HuH-7.5 (cell line): ENCODE data around the gene FCMR.
"Not testable (repeated sequence)": the region's sequence is repeated elsewhere in the genome, so short reads cannot be mapped to it uniquely, and the experiment has no call there.

ENCODE experiments used
- DNase-seq: peaks from one replicate; pipeline ENCODE4 v3.0.0; 2011; ENCODE audit warnings: low spot score

Gene FCMR

GRCh38 chr1:206873603-206874188, 48.0 kb downstream of the FCMR start:
- no peak for DNase-seq

- no peak for DNase-seq
Measured at GRCh38 chr1:206872139-206872538, 49.6 kb downstream of the FCMR start.

GRCh38 chr1:206868264-206868663, 53.5 kb downstream of the FCMR start:
- no peak for DNase-seq

GRCh38 chr1:206867716-206868115, 54.0 kb downstream of the FCMR start:
- DNase-seq = no peak

GRCh38 chr1:206867239-206867638, 54.5 kb downstream of the FCMR start:
- DNase-seq = no peak

- DNase-seq = no peak
Measured at GRCh38 chr1:206866062-206866461, 55.7 kb downstream of the FCMR start.

GRCh38 chr1:206864939-206865671, 56.6 kb downstream of the FCMR start, which contains the start of gene IL20:
Gene IL20, plus strand, starts transcription at chr1:206865623. Its CDS starts 230 bp downstream, at chr1:206865853.
- peak; percentile 23 for DNase-seq

- no peak for DNase-seq
Measured at GRCh38 chr1:206863266-206863665, 58.5 kb downstream of the FCMR start.

- DNase-seq = no peak
Measured at GRCh38 chr1:206860165-206860564, 61.6 kb downstream of the FCMR start.

- no peak for DNase-seq
Measured at GRCh38 chr1:206859082-206859521, 62.6 kb downstream of the FCMR start.

- no peak for DNase-seq
Measured at GRCh38 chr1:206856674-206857464, 64.9 kb downstream of the FCMR start.

- no peak for DNase-seq
Measured at GRCh38 chr1:206855859-206856258, 65.9 kb downstream of the FCMR start.

- DNase-seq = no peak
Measured at GRCh38 chr1:206854401-206855129, 67.2 kb downstream of the FCMR start.

- DNase-seq = not testable (repeated sequence)
Measured at GRCh38 chr1:206853696-206854095, 68.0 kb downstream of the FCMR start.
